Stimulated activated naive CD4-positive, alpha-beta T cell (primary cell): ENCODE data around the gene SLC4A3.
"Not testable (repeated sequence)": the region's sequence is repeated elsewhere in the genome, so short reads cannot be mapped to it uniquely, and the experiment has no call there.

Source experiments
- DNase-seq, 6 experiments: peaks; one replicate each; lab custom pipeline; 2025; lab: John Stamatoyannopoulos, UW

SLC4A3 gene

GRCh38 chr2:219645631-219646527, 18.4 kb downstream of the SLC4A3 start:
- DNase-seq = no peak

- DNase-seq = no peak
These were observed 20.7 kb downstream of the SLC4A3 start for GRCh38 chr2:219648176-219648575.

GRCh38 chr2:219648963-219649362, 21.5 kb downstream of the SLC4A3 start:
- DNase-seq = no peak

GRCh38 chr2:219650426-219651248, 23.2 kb downstream of the SLC4A3 start:
- no peak for DNase-seq

GRCh38 chr2:219651656-219652055, 24.2 kb downstream of the SLC4A3 start:
- not testable (repeated sequence) for DNase-seq

- no peak for DNase-seq
These were observed 29.1 kb downstream of the SLC4A3 start for GRCh38 chr2:219656526-219656925.

- DNase-seq = no peak
These were observed 30.9 kb downstream of the SLC4A3 start for GRCh38 chr2:219658196-219658846.

- no peak for DNase-seq
These were observed 31.4 kb downstream of the SLC4A3 start for GRCh38 chr2:219658874-219659273.

GRCh38 chr2:219661197-219661954, 33.9 kb downstream of the SLC4A3 start:
- DNase-seq = no peak

- no peak for DNase-seq
These were observed 34.5 kb downstream of the SLC4A3 start for GRCh38 chr2:219661955-219662395.

GRCh38 chr2:219662566-219662965, 35.1 kb downstream of the SLC4A3 start:
- no peak for DNase-seq

GRCh38 chr2:219663116-219663762, 35.8 kb downstream of the SLC4A3 start:
- DNase-seq = no peak

GRCh38 chr2:219664041-219664440, 36.6 kb downstream of the SLC4A3 start:
- no peak for DNase-seq

- no peak for DNase-seq
These were observed 37.5 kb downstream of the SLC4A3 start for GRCh38 chr2:219664944-219665343.

- DNase-seq = no peak
These were observed 38.5 kb downstream of the SLC4A3 start for GRCh38 chr2:219665926-219666325.

GRCh38 chr2:219668316-219668715, 40.9 kb downstream of the SLC4A3 start:
- DNase-seq = no peak

GRCh38 chr2:219670386-219670785, 43.0 kb downstream of the SLC4A3 start:
- no peak for DNase-seq

GRCh38 chr2:219671279-219671678, 43.8 kb downstream of the SLC4A3 start:
- DNase-seq = no peak

GRCh38 chr2:219672406-219672805, 45.0 kb downstream of the SLC4A3 start:
- DNase-seq = no peak

- DNase-seq = no peak
These were observed 47.8 kb downstream of the SLC4A3 start for GRCh38 chr2:219675221-219675620.

- no peak for DNase-seq
These were observed 49.2 kb downstream of the SLC4A3 start for GRCh38 chr2:219676586-219676985.
